GM10847 (cell line): Measurements from ENCODE around the gene TMEM11.

ENCODE experiments used
- POLR2A ChIP-seq: IDR thresholded peaks from 2 replicates; pipeline ENCODE4 v1.6.1; 2011; ENCODE audit not compliant: insufficient read length; ENCODE audit errors: extremely low read depth

Gene TMEM11

DNA sequence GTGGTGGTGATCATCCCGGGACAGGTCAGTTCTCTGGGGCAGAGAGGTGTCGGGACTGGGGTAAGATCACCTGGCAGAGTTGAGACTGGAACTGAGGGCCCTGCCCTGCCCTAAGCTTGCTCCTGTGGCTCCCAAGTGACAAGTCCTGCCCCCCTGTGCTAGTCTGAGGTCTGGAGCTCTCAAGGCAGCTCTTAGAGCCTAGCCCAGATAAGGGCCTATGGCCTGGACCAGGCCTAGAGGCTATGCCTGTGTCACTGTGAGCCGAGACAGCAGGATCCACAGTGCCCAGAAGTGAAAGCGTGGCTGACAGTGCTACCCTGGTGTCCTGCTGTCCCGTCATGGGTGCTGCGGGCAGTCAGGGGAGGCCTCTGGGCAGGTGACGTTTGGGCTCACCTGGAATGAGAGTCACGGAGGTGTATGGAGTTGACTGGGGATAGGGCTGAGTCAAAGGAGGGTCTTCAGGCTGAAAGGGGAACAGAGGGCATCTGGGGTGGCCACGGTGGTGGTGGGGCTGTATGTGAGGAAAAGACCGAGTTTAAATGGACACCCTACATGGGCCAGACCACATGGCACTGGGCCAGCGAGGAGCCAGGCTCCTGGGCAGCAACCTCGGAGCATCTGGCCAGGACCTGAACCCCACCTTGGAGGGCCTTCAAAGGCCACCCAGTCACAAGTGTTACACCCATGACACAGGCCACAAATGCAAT lies 33.7 kb upstream of the TMEM11 start:
- no peak for TF ChIP-seq POLR2A

GRCh38 chr17:21246698-21247097 lies 32.7 kb upstream of the TMEM11 start:
- TF ChIP-seq POLR2A: no peak

GRCh38 chr17:21245639-21246084 lies 31.7 kb upstream of the TMEM11 start:
- no peak for TF ChIP-seq POLR2A

DNA sequence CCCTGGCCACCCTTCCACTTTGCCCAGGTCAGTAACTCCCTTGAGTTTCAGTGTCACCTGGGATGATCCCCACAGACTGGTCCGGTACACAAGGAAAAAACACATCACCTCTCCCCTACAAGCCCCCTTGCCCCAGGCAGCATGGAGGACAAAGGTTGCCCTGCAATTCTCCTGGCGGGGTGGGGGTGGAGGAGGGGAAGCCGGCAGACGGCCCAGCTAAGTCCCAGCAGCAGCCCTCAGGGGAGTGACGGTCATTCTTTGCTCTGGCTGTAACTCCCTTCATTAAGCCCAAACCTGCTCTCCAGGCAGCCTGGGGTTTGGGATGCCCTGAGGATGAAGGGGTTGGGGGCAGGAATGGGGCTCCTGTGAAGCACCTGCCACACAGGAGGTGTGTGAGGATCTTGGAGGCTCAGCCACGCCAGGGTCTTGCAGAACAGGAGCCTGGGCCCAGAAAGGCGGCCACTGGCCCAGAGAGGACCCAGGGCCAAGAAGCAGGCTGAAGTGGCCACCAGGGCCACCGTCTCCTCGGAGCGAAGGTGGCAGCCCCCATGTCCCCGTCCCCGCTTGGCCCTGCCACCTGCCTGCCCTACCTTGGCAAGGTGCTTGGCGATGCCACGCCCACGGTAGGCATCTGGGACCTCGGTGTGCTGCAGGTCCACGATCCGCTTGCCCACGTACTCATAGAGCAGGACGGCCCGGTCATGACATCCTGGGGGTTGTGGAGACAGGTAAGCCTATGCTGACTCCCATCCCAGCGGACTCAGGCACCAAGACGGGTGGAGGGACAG lies 29.7 kb upstream of the TMEM11 start:
- no peak for TF ChIP-seq POLR2A

GRCh38 chr17:21242780-21243515 lies 29.0 kb upstream of the TMEM11 start:
- TF ChIP-seq POLR2A: no peak

- no peak for TF ChIP-seq POLR2A
Measured at GRCh38 chr17:21242026-21242697, 28.2 kb upstream of the TMEM11 start.

DNA sequence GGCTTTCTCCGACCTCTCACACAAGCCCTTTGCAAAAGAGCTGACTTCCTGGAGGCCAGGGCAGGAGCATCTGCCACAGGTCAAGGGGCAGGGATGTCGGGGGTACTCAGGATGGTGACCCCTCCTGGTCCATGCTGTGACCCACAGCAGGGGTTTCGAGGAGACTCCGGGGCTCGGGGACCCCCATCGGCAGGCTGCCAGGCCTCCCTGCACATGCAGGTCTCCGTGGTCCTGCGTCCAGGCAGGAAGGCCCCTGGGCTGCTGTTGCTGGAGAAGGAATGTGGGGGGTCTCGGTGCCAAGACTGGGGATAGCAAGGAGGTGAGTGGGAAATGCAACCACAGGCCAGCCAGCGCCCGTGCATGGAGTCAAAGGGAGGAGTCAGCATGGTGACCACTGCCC lies 27.6 kb upstream of the TMEM11 start:
- TF ChIP-seq POLR2A: no peak

DNA sequence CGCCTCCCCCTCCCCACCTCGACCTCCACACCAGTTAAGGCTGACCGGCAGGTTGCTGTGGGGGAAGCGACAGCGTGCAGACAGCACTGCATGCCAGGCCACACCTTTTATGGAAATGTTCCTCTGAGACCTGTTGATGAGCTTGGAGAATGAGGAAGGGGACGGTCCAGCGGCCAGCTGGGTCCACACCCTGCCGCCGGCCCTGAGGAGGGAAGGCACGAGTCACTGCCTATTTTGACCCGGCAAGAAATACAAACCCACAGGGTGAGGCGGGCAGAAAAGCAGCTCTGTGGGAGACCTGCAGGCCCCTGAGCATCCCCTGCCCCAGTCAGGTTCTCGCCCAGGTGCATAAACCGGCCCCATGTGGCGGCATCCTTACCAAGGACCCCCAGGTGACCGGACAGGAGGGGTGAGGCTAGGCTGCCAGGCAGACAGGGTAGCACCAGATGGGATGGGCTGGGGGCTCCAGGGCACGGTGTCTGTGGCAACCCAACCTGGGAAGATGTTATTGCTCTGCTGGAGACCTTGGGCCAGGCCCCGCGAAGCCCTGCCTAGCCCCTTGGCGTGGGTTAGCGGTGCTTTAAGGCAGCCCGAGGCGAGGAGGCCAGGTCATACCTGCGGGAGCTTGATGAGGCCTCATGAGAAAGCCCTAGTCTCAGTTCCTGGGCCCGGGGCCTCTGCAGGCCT lies 26.6 kb upstream of the TMEM11 start:
- TF ChIP-seq POLR2A: no peak

DNA sequence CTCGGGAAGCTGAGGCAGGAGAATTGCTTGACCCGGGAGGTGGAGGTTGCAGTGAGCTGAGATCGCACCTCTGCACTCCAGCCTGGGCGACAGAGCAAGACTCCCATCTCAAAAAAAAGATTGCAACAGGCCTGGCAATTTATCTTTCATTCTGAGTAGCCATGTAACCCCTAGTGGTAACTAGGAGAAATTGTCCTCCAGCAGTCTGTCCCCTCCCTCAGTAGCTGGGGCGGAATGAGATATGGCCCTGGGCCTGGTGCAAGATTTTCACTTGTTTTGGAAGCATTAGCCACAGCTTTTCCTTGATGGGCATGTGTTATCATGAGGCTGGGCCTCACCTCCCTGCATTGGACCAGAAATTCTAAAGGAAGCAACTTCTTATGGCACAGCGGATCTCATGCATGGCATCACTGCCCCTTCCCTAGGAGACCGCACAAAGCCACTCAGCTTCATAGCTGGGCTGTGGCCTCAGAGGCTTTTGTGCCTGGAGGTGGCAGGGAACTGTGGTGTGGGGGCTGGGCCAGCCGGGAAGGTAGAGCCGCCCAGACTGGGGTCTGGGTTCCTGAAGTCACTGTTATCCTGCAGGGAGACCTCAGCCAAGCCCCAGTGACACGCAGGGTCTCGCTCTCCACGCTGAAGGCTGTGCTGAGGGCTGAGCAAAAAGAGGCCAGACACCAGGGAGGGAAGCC lies 25.9 kb upstream of the TMEM11 start:
- TF ChIP-seq POLR2A: no peak

DNA sequence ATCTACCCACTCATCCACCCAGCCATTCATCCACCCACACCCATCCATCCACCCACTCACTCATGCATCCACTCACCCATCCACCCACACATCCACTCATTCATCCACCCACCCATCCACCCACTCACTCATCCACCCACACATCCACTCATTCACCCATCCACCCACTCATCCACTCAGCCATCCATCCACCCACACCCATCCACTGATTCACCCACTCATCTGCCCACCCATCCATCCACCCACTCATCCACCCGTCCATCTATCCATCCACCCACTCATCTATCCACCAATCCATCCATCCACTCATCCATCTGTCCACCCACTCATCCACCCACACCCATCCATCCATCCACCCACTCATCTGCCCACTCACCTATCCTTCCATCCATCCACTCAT lies 22.0 kb upstream of the TMEM11 start:
- no peak for TF ChIP-seq POLR2A

GRCh38 chr17:21233581-21234347 lies 19.8 kb upstream of the TMEM11 start:
- TF ChIP-seq POLR2A: no peak

DNA sequence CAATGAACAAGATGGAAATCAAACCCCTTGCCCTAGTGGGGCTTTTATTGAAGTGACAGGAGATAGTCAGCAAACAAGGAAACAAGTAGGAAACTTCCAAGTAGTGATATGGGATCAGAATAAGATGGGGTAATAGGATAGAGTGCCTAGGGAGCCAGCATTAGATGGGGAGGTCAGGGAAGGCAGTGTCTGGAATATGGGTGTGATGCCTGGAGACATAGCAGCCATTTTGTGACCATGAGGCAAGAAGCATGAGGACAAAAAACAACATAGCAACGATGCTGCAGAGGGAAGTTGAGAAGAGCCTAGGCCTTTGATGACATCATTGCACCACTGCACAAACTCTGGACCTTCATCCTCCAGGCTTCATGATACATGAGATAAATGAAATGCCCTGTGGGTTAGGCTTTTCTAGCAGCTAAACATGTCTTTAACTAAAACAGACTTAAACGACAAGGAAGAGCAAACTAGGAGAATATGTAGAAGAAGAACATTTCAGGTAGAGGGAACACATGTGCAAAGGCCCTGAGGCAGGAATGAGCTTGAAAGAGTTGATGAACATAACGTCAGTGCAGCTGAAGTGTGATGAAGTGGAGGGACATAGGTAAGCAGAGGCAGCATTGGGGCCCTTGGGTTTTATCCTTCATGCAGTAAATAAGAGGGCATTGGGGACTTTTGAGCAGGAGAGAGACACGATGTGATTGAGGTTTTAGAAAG lies 18.2 kb upstream of the TMEM11 start:
- TF ChIP-seq POLR2A: no peak

DNA sequence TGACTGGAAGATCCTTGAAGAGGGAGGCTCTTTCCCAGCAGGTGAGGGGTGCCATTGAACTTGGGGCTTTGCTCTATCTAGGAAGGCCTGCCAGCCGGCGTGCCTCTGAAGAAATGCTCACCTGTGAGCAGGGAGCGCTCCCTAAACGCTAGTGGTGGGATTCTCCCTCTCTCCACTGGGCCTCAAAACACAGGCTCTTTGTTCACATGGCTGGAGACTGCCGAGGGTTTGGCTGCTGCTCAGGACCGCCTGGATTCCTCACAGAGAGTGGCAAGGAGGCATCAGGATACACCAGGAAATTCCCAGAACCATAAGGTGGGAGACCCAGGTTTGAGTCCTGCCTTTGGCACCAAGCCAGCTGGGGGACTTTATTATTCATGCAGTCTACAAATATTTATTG lies 17.6 kb upstream of the TMEM11 start:
- TF ChIP-seq POLR2A: no peak
